ENCODE data around the gene SPINK9.

GRCh38 chr5:148347706-148348105 lies 12.3 kb downstream of the SPINK9 start:
- TF ChIP-seq FOXK2 (IDR thresholded peaks at IDR 0.05) (no peak), ELF4 (IDR thresholded peaks at IDR 0.05) (no peak), BHLHE40 (IDR thresholded peaks at IDR 0.05; ENCODE audit: borderline replicate concordance) (no peak), TARDBP (IDR thresholded peaks at IDR 0.05) (no peak), CTBP1 (IDR thresholded peaks at IDR 0.05; ENCODE audit: borderline replicate concordance) (no peak), FOXM1 (IDR thresholded peaks at IDR 0.05; ENCODE audit: borderline replicate concordance) (no peak), SUZ12 (IDR thresholded peaks at IDR 0.05) (no peak), SP1 (IDR thresholded peaks at IDR 0.05) (no peak), ARNT (IDR thresholded peaks at IDR 0.05) (no peak)

Data from HEK293T (cell line).